ENCODE measurements around the gene BLID. TPM values are rescaled to one million over a fixed set of nuclear protein-coding genes. Genes with fewer than 3 reads are reported as not detected.

BLID gene
- total RNA-seq, 1 donor from 2014 or later = not detected

GRCh38 chr11:122109932-122110331, 6.1 kb downstream of the BLID start:
- Mint-ChIP-seq H3K27me3 (peaks cover 5% of the 10 kb centered on the region), H3K4me3 (no peak overlapping the region)
- intact Hi-C loops (cut with micrococcal nuclease) = no loop called here

GRCh38 chr11:122108828-122109227, 7.2 kb downstream of the BLID start:
- Mint-ChIP-seq H3K27me3 (peaks cover 8% of the 10 kb centered on the region), H3K4me1 (no peaks in the 10 kb centered on the region), H3K36me3 (ENCODE audit: low read depth) (no peaks in the 10 kb centered on the region), H3K27ac (no peak overlapping the region), H3K4me3 (no peak overlapping the region), H3K9me3 (no peaks in the 10 kb centered on the region)
- intact Hi-C loops (cut with micrococcal nuclease) = no loop called here
- CTCF ChIA-PET = no interaction called here
- POLR2A ChIA-PET = no interaction called here
- ATAC-seq (ENCODE audit: low read depth) (no peak), DNase-seq (no peak)
- TF ChIP-seq CTCF (IDR thresholded peaks at IDR 0.05) = no peak

More at GRCh38 chr11:122109932-122110331, 6.1 kb downstream of the BLID start:
- POLR2A ChIA-PET = no interaction called here
- no peaks in the 10 kb centered on the region for H3K9me3 Mint-ChIP-seq
- no peak for TF ChIP-seq CTCF (IDR thresholded peaks at IDR 0.05)
- no peaks in the 10 kb centered on the region for H3K36me3 Mint-ChIP-seq (ENCODE audit: low read depth)
- DNase-seq = no peak
- no peak overlapping the region for H3K27ac Mint-ChIP-seq
- CTCF ChIA-PET = no interaction called here
- no peaks in the 10 kb centered on the region for H3K4me1 Mint-ChIP-seq
- ATAC-seq (ENCODE audit: low read depth) = no peak

- CTCF ChIA-PET = no interaction called here
- H3K4me1 Mint-ChIP-seq = no peaks in the 10 kb centered on the region
Observed at GRCh38 chr11:122108192-122108799, 7.7 kb downstream of the BLID start.

GRCh38 chr11:122107566-122107965, 8.4 kb downstream of the BLID start:
- ATAC-seq (ENCODE audit: low read depth) = no peak
- Mint-ChIP-seq H3K4me3 (no peak overlapping the region), H3K36me3 (ENCODE audit: low read depth) (no peaks in the 10 kb centered on the region), H3K9me3 (no peaks in the 10 kb centered on the region), H3K27ac (no peak overlapping the region), H3K27me3 (peaks cover 8% of the 10 kb centered on the region), H3K4me1 (no peaks in the 10 kb centered on the region)
- intact Hi-C loops (cut with micrococcal nuclease) = no loop called here
- POLR2A ChIA-PET = no interaction called here
- CTCF ChIA-PET = no interaction called here
- DNase-seq = no peak
- TF ChIP-seq CTCF (IDR thresholded peaks at IDR 0.05) = no peak

More at GRCh38 chr11:122108192-122108799, 7.7 kb downstream of the BLID start:
- DNase-seq = no peak
- POLR2A ChIA-PET = no interaction called here
- H3K9me3 Mint-ChIP-seq = no peaks in the 10 kb centered on the region
- no peak for TF ChIP-seq CTCF (IDR thresholded peaks at IDR 0.05)
- no peaks in the 10 kb centered on the region for H3K36me3 Mint-ChIP-seq (ENCODE audit: low read depth)
- no peak for ATAC-seq (ENCODE audit: low read depth)
- intact Hi-C loops (cut with micrococcal nuclease) = no loop called here
- no peak overlapping the region for H3K4me3 Mint-ChIP-seq
- peaks cover 8% of the 10 kb centered on the region for H3K27me3 Mint-ChIP-seq
- H3K27ac Mint-ChIP-seq = no peak overlapping the region

GRCh38 chr11:122107045-122107444, 9.0 kb downstream of the BLID start:
- no peak for DNase-seq
- ChIA-PET POLR2A (no interaction called here), CTCF (no interaction called here)
- no peak for ATAC-seq (ENCODE audit: low read depth)
- Mint-ChIP-seq H3K36me3 (ENCODE audit: low read depth) (no peaks in the 10 kb centered on the region), H3K9me3 (no peaks in the 10 kb centered on the region), H3K27me3 (peaks cover 8% of the 10 kb centered on the region), H3K4me3 (no peak overlapping the region), H3K4me1 (no peaks in the 10 kb centered on the region), H3K27ac (no peak overlapping the region)
- no peak for TF ChIP-seq CTCF (IDR thresholded peaks at IDR 0.05)
- intact Hi-C loops (cut with micrococcal nuclease) = no loop called here
